ENCODE results near the gene NDUFV1.
"Not testable (repeated sequence)": the region's sequence is repeated elsewhere in the genome, so short reads cannot be mapped to it uniquely, and the experiment has no call there.

Gene NDUFV1

DNA sequence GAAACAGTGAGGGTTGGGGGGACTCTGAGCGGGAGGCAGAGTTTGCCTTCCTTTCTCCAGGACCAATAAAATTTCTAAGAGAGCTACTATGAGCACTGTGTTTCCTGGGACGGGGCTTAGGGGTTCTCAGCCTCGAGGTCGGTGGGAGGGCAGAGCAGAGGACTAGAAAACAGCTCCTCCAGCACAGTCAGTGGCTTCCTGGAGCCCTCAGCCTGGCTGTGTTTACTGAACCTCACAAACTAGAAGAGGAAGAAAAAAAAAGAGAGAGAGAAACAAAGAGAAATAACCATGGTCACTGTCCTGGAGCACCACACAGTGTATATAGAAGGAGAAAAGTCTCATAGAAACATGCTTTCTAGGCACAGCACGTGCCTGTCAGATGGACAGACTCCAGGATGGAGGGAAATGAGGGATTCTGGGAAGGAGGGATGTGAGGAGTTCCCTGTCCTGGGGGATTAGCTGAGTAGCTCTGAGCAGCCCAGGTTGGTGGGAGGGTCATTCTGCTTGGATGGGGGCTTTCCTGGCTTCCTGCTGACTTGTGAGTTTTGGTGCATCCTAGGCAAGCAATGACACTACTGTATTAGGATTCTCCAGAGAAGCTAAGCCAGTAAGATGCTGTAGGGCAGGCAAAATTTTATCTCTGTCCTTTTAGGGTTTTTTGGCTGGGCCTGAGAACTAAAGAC, 20.0 kb upstream of the NDUFV1 start:
- DNase-seq = no peak

- DNase-seq = no peak
These were observed 18.6 kb upstream of the NDUFV1 start for GRCh38 chr11:67588136-67588503.

- not testable (repeated sequence) for DNase-seq
These were observed 17.8 kb upstream of the NDUFV1 start for GRCh38 chr11:67588899-67589415.

DNA sequence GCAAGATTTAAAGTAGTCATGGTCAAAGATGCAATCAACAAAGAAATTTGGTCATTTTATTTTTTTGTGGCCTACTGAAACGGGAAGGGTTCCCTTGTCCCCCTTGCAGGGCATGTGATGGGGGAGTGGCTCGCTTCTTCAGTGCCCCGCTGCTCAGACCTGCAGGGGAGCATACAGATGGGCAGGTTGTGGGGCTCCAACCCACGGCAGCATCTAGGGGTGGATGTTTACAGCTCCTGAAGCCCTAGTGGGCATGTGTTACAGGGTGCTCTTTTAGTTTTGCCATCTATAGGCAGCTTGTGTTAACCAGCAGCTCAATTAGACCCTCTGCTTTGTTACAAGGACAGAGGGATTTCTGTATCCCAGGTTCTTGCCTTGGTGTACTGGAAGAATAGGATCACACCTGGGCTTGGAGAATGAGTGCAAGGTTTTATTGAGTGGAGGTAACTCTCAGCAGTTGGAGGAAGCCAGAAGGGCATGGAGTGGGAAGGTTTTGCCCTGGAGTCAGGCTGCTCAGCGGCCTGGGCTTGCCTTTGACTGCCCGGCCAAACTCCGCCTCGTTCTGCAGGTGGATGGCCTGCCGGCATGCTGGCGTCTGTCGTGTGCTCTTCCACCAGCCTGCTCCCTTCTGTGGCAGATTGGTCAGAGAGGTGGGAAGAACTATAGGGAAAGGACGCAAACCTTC, 13.7 kb upstream of the NDUFV1 start:
- no peak for DNase-seq

- no peak for DNase-seq
These were observed 13.2 kb upstream of the NDUFV1 start for GRCh38 chr11:67593565-67593905.

- no peak for DNase-seq
These were observed 12.3 kb upstream of the NDUFV1 start for GRCh38 chr11:67594480-67594879.

DNA sequence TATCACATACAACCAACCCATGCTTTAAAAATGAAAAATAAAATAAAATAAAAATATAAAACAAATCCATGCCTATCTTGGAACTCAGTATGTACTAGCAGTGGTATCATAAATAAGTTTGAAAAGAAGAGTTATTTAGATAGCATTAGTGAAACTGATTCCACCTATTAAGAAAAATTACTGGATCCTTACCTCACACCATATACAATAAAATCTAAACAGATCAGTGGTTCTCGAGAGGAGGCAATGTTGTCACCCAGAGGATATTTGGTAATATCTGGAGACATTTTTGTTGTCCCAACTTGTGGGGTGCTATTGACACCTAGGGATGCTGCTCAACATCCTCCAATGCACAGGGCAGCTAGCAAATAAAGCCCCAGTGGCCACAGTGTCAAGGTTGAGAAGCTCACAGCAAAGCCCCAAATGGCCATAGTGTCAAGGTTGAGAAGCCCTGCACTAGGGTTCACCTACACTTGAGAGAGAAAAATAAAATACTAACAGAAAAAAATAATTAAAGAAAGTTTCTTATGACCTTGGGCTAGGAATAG, 9.9 kb upstream of the NDUFV1 start:
- DNase-seq = no peak

GRCh38 chr11:67597458-67597857, 9.3 kb upstream of the NDUFV1 start:
- not testable (repeated sequence) for DNase-seq

GRCh38 chr11:67597963-67598362, 8.8 kb upstream of the NDUFV1 start:
- not testable (repeated sequence) for DNase-seq

- DNase-seq = no peak
These were observed 7.6 kb upstream of the NDUFV1 start for GRCh38 chr11:67599149-67599548.

DNA sequence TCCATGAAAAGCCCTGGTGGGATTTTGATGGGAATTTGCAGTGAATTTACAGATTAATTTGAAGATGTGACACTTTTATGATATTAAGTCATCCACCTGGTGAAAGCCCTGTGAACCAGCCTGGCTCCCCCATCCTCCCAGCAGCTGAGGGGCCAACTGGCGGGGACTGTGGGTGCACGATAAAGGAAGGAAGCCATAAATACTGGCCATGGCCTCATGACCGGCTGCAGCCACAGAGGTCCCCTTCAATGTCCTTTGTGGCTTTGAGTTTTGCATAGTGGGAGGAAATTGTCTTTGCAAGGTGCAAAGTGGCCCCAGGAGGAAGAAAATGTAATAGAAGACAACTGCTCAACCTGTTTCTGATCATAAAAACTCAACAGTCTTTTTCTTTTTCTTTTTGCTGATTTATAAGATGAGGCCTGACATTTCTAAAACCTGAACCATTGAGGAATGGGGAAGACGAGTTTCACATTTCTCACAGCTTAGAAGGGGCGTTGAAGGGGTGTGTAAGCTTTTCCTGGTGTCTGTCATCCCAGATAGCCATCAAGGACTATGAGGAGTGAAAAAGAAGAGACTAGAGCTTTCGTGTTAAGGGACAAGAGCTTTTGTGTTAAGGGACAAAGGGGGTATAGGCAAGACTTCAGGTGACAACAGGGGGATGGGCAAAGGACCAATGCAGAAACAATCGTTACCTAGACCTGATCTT, 6.3 kb upstream of the NDUFV1 start:
- DNase-seq = no peak

GRCh38 chr11:67601098-67601497, 5.6 kb upstream of the NDUFV1 start:
- DNase-seq = no peak

- not testable (repeated sequence) for DNase-seq
These were observed 2.6 kb upstream of the NDUFV1 start for GRCh38 chr11:67604119-67604518.

GRCh38 chr11:67604815-67605214, 1.9 kb upstream of the NDUFV1 start:
- no peak for DNase-seq

GRCh38 chr11:67605231-67606011, 1.3 kb upstream of the NDUFV1 start:
- DNase-seq = no peak

GRCh38 chr11:67606093-67606491, 644 bp upstream of the NDUFV1 start:
- DNase-seq = no peak

GRCh38 chr11:67607507-67607906, 771 bp downstream of the NDUFV1 start:
- no peak for DNase-seq

GRCh38 chr11:67608486-67608885, 1.8 kb downstream of the NDUFV1 start:
- no peak for DNase-seq

GRCh38 chr11:67609316-67609715, 2.6 kb downstream of the NDUFV1 start:
- DNase-seq = no peak

GRCh38 chr11:67610302-67610868, 3.6 kb downstream of the NDUFV1 start:
- no peak for DNase-seq

GRCh38 chr11:67611165-67611564, 4.4 kb downstream of the NDUFV1 start:
- no peak for DNase-seq
